GM15510 (cell line): ENCODE data around the gene SEZ6.

Source experiments
- POLR2A ChIP-seq: IDR thresholded peaks from 3 replicates; pipeline ENCODE4 v1.6.1; 2011; ENCODE audit warnings: borderline replicate concordance; ENCODE audit not compliant: insufficient read length; ENCODE audit errors: extremely low read depth

The SEZ6 gene

DNA sequence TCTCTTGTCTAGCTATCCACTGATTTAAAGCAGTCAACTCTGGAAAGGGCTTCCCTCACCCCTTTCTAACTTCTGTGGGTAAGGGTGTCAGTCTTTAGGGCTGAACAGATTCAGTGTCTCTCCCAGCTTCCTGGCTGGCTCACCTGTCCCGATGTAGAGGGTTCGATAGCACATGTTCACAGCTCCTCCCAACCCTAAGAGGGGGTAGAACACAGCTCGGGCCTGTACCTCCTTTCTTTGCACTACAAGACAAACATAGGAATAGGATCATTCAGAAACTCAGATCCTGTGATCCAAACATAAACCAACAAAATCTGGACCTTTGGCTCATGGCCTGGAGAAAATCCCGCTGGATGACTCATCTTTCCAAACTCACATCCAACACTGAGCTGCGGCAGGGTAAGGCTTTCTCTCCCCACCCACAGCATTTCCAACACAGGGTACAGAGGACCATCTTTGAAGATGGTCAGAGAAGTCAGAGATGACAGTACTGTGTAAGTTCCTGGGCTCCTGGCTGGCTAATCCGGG, 97.1 kb downstream of the SEZ6 start:
- no peak for TF ChIP-seq POLR2A

DNA sequence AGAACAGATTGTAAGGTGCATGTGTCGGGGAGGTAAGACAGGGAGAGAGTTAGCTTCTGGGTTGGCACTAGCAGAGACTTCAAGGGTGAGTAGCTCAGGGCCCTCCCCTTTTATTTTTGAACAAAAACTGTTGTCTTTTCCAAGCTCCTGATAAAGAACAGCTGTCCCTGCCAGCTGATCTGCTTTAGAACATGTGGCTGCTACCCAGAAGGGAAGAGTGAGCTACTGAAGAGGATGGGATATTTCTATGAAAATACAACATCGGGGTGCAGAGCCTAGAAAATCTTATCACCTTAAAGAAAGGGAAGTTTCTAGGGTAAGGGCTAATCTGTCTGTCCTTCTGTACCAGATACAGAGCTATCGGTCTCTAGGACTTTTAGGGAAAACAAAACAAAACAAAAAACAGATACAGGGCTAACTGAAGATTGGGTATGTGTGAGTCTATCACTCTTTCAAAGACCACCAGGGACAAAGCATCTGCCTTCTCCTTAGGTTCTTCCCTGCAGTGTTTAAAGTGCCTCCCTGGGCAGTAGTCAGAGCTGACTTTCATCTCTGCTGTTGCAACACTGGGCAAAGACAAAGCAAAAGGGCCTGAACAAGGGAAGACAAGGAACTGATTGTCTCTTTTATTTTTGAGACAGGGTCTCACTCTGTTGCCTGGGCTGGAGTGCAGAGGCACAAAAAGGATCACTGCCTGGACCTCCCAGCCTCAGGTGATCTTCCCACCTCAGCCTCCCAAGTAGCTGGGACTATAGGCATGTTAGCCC, 97.9 kb downstream of the SEZ6 start:
- TF ChIP-seq POLR2A, result no peak

DNA sequence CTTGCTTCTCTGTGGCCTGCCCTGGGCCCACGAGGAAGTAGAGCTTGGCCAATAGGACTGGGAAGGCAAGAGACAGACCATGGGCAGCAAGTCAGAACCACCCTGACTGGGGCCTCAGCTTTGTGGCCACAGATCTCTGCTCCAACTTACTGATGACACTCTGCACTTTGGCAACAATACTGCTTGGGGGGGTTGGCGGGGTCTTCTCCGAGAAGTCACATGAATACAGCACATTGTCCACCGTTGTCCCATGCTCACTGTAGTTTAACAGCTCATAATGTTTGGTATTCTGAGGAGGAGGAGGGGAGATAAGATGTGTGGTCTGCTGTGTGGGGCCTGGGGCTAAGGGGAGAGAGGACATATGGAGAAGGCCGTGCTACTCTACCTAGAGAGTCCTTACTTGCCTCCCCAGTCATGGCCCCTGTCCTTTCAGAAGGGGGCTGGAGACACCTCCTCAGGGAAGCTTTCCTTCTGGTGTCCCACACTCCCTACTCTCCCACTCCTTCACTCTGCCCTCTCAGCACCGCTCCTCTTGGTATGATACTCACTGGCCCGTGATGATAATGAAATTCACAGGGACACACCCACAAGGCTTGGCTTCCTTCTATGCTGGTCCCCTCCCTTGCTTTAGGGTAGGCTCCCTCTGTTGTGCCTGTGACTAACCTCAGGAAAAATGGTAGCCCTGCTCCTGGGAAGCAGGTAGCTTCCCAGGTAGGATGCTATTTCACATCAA, 99.0 kb downstream of the SEZ6 start:
- no peak for TF ChIP-seq POLR2A

DNA sequence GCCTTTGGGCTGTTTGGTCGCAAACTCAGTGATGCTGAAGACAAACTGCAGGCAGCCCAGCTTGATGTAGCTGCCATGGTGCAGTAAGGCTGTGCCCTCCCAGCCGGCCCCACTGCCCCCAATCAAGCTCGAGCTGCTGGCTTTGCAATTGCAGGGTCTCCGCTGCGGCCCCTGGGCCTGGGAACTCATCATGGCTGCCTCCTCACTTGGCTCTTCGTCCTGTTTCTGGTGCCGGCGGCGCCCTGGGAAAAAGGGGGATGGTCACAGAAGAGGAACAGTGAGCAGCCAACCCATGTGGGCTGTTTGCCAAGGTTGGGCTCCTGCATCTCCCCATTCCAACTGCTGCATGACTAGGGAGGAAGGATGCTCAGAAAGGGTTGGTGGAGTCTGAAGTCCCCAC, 99.6 kb downstream of the SEZ6 start:
- no peak for TF ChIP-seq POLR2A
